GM21447 (cell line): ENCODE measurements around the gene CCM2L.
"Not testable (repeated sequence)": the region's sequence is repeated elsewhere in the genome, so short reads cannot be mapped to it uniquely, and the experiment has no call there.

ENCODE experiments used
- ATAC-seq: cut with Tn5 transposase; IDR thresholded peaks from one replicate; pipeline ENCODE4 v1.9.1; 2021; ENCODE audit not compliant: unreplicated experiment

Gene CCM2L

GRCh38 chr20:32028647-32029372, 18.6 kb downstream of the CCM2L start:
- no peak for ATAC-seq

GRCh38 chr20:32029561-32029960, 19.3 kb downstream of the CCM2L start:
- no peak for ATAC-seq

- ATAC-seq: no peak
Observed at GRCh38 chr20:32031007-32031958, 21.0 kb downstream of the CCM2L start.

GRCh38 chr20:32033316-32033715, 23.1 kb downstream of the CCM2L start:
- ATAC-seq: no peak

GRCh38 chr20:32033721-32034120, 23.5 kb downstream of the CCM2L start:
- not testable (repeated sequence) for ATAC-seq

- ATAC-seq: no peak
Observed at GRCh38 chr20:32034581-32035425, 24.6 kb downstream of the CCM2L start.

- ATAC-seq: no peak
Observed at GRCh38 chr20:32035426-32035779, 25.2 kb downstream of the CCM2L start.

GRCh38 chr20:32036252-32036651, 26.0 kb downstream of the CCM2L start:
- no peak for ATAC-seq

- no peak for ATAC-seq
Observed at GRCh38 chr20:32036716-32037485, 26.7 kb downstream of the CCM2L start.

GRCh38 chr20:32037929-32038328, 27.7 kb downstream of the CCM2L start:
- ATAC-seq: no peak

GRCh38 chr20:32040142-32040953, 30.1 kb downstream of the CCM2L start:
- peak; percentile 61 for ATAC-seq

- no peak for ATAC-seq
Observed at GRCh38 chr20:32045999-32046398, 35.8 kb downstream of the CCM2L start.

GRCh38 chr20:32050324-32050841, 40.1 kb downstream of the CCM2L start:
- ATAC-seq: no peak

- no peak for ATAC-seq
Observed at GRCh38 chr20:32050851-32051556, 40.8 kb downstream of the CCM2L start.

GRCh38 chr20:32051720-32052089, 41.5 kb downstream of the CCM2L start:
- no peak for ATAC-seq

GRCh38 chr20:32052090-32052777, 42.0 kb downstream of the CCM2L start, which contains the start of gene HCK:
Gene HCK, plus strand, starts transcription at chr20:32052242.
- no peak for ATAC-seq

- no peak for ATAC-seq
Observed at GRCh38 chr20:32052778-32053362, 42.6 kb downstream of the CCM2L start.

- ATAC-seq: no peak
Observed at GRCh38 chr20:32053648-32054047, 43.4 kb downstream of the CCM2L start.
